Subcutaneous abdominal adipose tissue (tissue), 5 donors: ENCODE measurements around the gene IL33.
"Not testable (repeated sequence)": the region's sequence is repeated elsewhere in the genome, so short reads cannot be mapped to it uniquely, and the experiment has no call there.

ENCODE experiments used
- H3K27ac ChIP-seq: one replicate; pipeline ENCODE4 v1.7.0; 2013; ENCODE audit warnings: low read depth, mild to moderate bottlenecking, inconsistent platforms, low read length, moderate library complexity
- H3K27me3 ChIP-seq, 5 donors: one replicate each; pipeline ENCODE4 v1.7.0; 2013; ENCODE audit warnings: low read length in 5 of 5, inconsistent platforms in 1 of 5; ENCODE audit not compliant: control insufficient read depth in 5 of 5, insufficient read depth in 4 of 5
- H3K36me3 ChIP-seq, 5 donors: one replicate each; pipeline ENCODE4 v1.7.0; 2013; ENCODE audit warnings: low read length in 5 of 5; ENCODE audit not compliant: control insufficient read depth in 5 of 5, insufficient read depth in 5 of 5
- H3K4me1 ChIP-seq, 5 donors: one replicate each; pipeline ENCODE4 v1.7.0; 2013; ENCODE audit warnings: low read length in 5 of 5, mild to moderate bottlenecking in 3 of 5, moderate library complexity in 1 of 5; ENCODE audit not compliant: control insufficient read depth in 5 of 5, insufficient read depth in 5 of 5
- H3K4me3 ChIP-seq, 5 donors: one replicate each; pipeline ENCODE4 v1.7.0; 2013; ENCODE audit warnings: low read length in 5 of 5, low read depth in 1 of 5
- H3K9ac ChIP-seq, 5 donors: one replicate each; pipeline ENCODE4 v1.7.0; 2013; ENCODE audit warnings: low read length in 5 of 5, mild to moderate bottlenecking in 4 of 5, moderate library complexity in 3 of 5
- H3K9me3 ChIP-seq, 5 donors: one replicate each; pipeline ENCODE4 v1.7.0; 2013; ENCODE audit warnings: low read length in 5 of 5; ENCODE audit not compliant: control insufficient read depth in 5 of 5
- donor health status: healthy.
- donor health status: healthy.
- donor health status: healthy.
- donor health status: healthy.
- donor health status: healthy.

IL33 gene

GRCh38 chr9:6215562-6215961 is at the start of gene IL33:
Gene IL33 (plus strand): TSS chr9:6215807. CDS start chr9:6241695, 25,888 bp downstream.
- Histone ChIP-seq H3K27me3 (no peaks in the 10 kb centered on the region), H3K36me3 (no peaks in the 10 kb centered on the region), H3K9ac (peak within 1 kb of the TSS in 1 of 5 donors; percentile 56), H3K4me3 (peak within 1 kb of the TSS in 4 of 5 donors; percentile 47 to 62 (median 56)), H3K27ac (peak within 1 kb of the TSS; percentile 38), H3K9me3 (peaks cover 3 to 5% (median 5%) of the 10 kb centered on the region in 5 donors), H3K4me1 (peaks cover 0 to 11% (median 4%) of the 10 kb centered on the region in 5 donors)

GRCh38 chr9:6171667-6172066 is 43.9 kb upstream of the IL33 start:
- Histone ChIP-seq H3K4me3 (no peak overlapping the region), H3K27me3 (no peaks in the 10 kb centered on the region), H3K36me3 (no peaks in the 10 kb centered on the region)

GRCh38 chr9:6173914-6174313 is 41.7 kb upstream of the IL33 start:
- H3K4me3 ChIP-seq, result no peak overlapping the region
- H3K9me3 ChIP-seq, result peaks cover 11 to 25% (median 17%) of the 10 kb centered on the region in 5 donors
- no peaks in the 10 kb centered on the region for H3K4me1 ChIP-seq
- H3K9ac ChIP-seq, result no peak overlapping the region
- no peaks in the 10 kb centered on the region for H3K27me3 ChIP-seq
- no peaks in the 10 kb centered on the region for H3K36me3 ChIP-seq
- no peak overlapping the region for H3K27ac ChIP-seq

More at GRCh38 chr9:6171667-6172066, 43.9 kb upstream of the IL33 start:
- H3K9ac ChIP-seq, result no peak overlapping the region
- H3K4me1 ChIP-seq, result no peaks in the 10 kb centered on the region
- no peak overlapping the region for H3K27ac ChIP-seq
- H3K9me3 ChIP-seq, result peaks cover 11 to 22% (median 17%) of the 10 kb centered on the region in 5 donors

GRCh38 chr9:6182549-6183226 is 32.9 kb upstream of the IL33 start:
- not testable (repeated sequence) for H3K9me3 ChIP-seq, H3K9ac ChIP-seq, H3K4me3 ChIP-seq, H3K27me3 ChIP-seq, H3K36me3 ChIP-seq, H3K27ac ChIP-seq
- peaks cover 0 to 11% (median 4%) of the 10 kb centered on the region in 5 donors for H3K4me1 ChIP-seq

DNA sequence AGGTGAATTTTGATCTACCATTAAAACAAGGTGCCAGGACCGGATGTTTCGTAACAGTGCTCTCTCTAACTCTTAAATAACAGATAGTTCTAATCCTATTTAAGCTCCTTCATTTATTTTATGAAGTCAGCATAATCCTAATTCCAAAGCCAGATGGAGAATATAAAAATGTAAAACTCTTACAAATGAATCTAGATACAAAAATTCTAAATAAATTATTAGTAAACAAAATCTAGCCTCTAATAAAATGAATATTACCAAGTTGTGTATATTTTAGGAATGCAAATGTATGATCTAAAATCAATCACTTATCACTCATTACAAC is 32.4 kb upstream of the IL33 start:
- Histone ChIP-seq H3K9ac (no peak overlapping the region), H3K4me3 (no peak overlapping the region), H3K36me3 (no peaks in the 10 kb centered on the region), H3K27ac (no peak overlapping the region), H3K27me3 (no peaks in the 10 kb centered on the region), H3K9me3 (no peaks in the 10 kb centered on the region), H3K4me1 (peaks cover 0 to 11% (median 4%) of the 10 kb centered on the region in 5 donors)

GRCh38 chr9:6183627-6184026 is 32.0 kb upstream of the IL33 start:
- Histone ChIP-seq H3K4me3 (no peak overlapping the region), H3K36me3 (no peaks in the 10 kb centered on the region), H3K27me3 (no peaks in the 10 kb centered on the region), H3K27ac (no peak overlapping the region), H3K4me1 (peaks cover 0 to 11% (median 4%) of the 10 kb centered on the region in 5 donors), H3K9ac (no peak overlapping the region), H3K9me3 (no peaks in the 10 kb centered on the region)

DNA sequence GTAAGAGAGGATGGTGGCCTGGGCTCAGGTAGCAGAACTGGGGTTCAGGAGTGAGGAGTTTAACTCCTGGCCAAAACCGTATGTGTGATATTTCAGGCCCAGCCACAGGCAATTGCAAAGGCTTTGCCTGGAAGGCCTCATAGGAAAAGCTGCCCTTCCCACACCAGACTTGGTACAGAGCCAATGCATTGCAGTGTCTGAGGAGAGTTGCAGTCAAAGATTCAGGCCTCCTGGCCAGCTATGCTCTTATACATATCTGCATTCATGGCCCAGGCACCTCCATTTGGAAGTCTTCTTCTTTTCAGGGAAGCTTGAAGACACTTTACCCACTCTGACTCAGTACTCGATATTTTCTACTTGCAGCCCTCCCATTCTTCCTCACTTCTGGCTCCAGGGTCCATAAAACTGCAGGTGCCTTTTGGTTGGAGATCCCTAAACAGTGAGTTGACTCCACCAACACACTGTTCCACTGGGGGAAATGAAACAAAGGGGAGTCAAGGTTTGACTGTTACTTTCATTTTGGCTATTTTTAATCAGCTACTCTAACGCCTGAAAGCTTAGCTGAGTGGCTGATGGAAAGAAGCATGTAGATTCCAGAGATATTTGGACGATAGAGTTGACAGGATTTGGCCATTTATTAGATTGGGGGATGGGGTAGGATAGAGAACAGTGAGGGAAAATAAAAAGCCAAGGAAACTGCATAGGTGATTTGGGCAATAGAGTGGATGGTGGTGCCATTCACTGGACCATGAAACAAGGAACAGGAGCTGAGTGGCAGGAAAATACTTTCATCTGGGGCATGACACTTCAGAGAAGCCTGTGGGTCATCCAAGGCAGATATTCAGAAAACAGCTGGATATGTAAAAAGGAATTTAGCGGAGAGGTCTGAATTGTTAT is 30.6 kb upstream of the IL33 start:
- Histone ChIP-seq H3K27ac (no peak overlapping the region), H3K36me3 (no peaks in the 10 kb centered on the region), H3K4me1 (peaks cover 0 to 11% (median 4%) of the 10 kb centered on the region in 5 donors), H3K4me3 (no peak overlapping the region), H3K9ac (no peak overlapping the region), H3K27me3 (no peaks in the 10 kb centered on the region), H3K9me3 (no peaks in the 10 kb centered on the region)

DNA sequence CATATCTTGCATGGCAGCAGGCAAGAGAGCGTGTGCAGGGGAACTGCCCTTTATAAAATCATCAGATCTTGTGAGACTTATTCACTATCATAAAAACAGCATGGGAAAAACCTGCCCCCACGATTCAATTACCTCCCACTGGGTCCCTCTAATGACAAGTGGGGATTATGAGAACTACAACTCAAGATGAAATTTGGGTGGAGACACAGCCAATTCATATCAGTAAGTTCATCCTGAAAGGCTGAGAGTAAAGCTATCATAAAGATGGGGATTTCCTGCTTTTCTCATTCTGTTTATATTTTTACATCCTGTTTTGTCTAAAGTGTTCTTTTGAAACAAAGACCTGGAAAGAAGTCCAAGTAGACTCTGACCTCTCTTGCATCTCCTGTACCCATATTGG is 28.9 kb upstream of the IL33 start:
- Histone ChIP-seq H3K4me3 (no peak overlapping the region), H3K4me1 (peaks cover 0 to 11% (median 4%) of the 10 kb centered on the region in 5 donors), H3K36me3 (no peaks in the 10 kb centered on the region), H3K27ac (no peak overlapping the region), H3K9me3 (no peaks in the 10 kb centered on the region), H3K9ac (no peak overlapping the region), H3K27me3 (no peaks in the 10 kb centered on the region)

DNA sequence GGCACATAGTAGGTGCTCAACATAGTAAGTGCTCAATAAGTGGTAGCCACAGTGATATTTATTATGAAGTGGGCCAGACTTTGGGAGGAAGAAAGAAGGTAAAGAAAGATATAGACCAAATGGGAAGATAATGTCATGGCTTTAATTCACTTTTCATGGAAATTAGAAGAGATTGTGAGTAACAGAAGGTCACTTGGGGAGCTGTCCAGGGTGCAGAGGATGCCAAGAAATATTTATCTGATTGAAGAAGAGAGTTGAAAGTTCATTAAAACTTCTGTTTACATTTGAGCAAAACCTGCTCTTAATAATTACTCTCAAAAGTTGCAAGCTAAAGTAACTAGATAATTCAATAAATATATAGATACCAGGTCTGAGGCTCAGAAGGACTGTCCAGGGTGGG is 28.3 kb upstream of the IL33 start:
- Histone ChIP-seq H3K9me3 (no peaks in the 10 kb centered on the region), H3K9ac (no peak overlapping the region), H3K27me3 (no peaks in the 10 kb centered on the region), H3K27ac (no peak overlapping the region), H3K4me1 (peaks cover 0 to 11% (median 4%) of the 10 kb centered on the region in 5 donors), H3K4me3 (no peak overlapping the region), H3K36me3 (no peaks in the 10 kb centered on the region)

DNA sequence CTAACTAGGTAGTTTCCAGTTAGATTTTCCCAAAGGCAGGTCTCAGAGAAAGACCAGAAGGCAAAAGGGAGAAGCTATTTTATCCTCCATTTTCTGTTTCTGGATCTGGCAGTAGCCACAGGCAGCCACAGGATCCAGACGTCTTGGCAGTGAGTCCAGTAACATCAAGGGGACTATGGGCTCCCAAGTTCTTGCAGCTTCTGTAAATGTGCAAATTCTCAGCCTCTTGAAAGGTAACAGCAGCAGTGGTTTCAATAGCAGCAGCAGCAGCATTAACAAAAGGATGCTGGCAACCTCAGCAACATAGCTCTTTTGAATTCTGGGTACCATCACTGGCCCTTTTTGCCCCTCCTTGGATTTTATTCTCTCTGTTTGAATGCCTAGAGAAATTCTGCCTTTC is 27.1 kb upstream of the IL33 start:
- H3K9me3 ChIP-seq, result no peaks in the 10 kb centered on the region
- H3K4me1 ChIP-seq, result peaks cover 0 to 11% (median 4%) of the 10 kb centered on the region in 5 donors
- no peaks in the 10 kb centered on the region for H3K36me3 ChIP-seq
- no peaks in the 10 kb centered on the region for H3K27me3 ChIP-seq
- H3K4me3 ChIP-seq, result no peak overlapping the region
- no peak overlapping the region for H3K9ac ChIP-seq
- no peak overlapping the region for H3K27ac ChIP-seq
